Measurements from ENCODE around the gene ZCCHC2.

DNA sequence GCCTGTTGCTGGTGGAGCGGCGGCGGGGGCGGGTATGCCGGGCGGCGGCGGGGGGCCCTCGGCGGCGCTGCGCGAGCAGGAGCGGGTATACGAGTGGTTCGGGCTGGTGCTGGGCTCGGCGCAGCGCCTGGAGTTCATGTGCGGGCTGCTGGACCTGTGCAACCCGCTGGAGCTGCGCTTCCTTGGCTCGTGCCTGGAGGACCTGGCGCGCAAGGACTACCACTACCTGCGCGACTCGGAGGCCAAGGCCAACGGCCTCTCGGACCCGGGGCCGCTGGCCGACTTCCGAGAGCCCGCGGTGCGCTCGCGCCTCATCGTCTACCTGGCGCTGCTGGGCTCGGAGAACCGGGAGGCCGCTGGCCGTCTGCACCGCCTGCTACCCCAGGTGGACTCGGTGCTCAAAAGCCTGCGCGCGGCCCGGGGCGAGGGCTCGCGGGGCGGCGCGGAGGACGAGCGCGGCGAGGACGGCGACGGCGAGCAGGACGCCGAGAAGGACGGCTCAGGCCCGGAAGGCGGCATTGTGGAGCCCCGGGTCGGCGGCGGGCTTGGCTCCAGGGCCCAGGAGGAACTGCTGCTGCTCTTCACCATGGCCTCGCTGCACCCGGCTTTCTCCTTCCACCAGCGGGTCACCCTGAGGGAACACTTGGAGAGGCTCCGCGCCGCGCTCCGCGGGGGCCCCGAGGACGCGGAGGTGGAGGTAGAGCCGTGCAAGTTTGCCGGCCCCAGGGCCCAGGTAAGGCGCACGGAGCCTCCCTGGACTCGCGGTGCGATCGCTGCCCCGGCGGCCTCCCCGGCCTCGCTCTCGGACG, 1.0 kb downstream of the ZCCHC2 start:
- TF ChIP-seq, protein P1, sequence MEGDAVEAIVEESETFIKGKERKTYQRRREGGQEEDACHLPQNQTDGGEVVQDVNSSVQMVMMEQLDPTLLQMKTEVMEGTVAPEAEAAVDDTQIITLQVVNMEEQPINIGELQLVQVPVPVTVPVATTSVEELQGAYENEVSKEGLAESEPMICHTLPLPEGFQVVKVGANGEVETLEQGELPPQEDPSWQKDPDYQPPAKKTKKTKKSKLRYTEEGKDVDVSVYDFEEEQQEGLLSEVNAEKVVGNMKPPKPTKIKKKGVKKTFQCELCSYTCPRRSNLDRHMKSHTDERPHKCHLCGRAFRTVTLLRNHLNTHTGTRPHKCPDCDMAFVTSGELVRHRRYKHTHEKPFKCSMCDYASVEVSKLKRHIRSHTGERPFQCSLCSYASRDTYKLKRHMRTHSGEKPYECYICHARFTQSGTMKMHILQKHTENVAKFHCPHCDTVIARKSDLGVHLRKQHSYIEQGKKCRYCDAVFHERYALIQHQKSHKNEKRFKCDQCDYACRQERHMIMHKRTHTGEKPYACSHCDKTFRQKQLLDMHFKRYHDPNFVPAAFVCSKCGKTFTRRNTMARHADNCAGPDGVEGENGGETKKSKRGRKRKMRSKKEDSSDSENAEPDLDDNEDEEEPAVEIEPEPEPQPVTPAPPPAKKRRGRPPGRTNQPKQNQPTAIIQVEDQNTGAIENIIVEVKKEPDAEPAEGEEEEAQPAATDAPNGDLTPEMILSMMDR (IDR thresholded peaks at IDR 0.05; ENCODE audit: low read depth, low read length, poor library complexity, severe bottlenecking): no peak
- no peak for TF ChIP-seq EZH2phosphoT487 (IDR thresholded peaks at IDR 0.05; ENCODE audit: borderline replicate concordance, low read length)
